ENCODE data around the gene ZSCAN2. TPM values are rescaled to one million over a fixed set of nuclear protein-coding genes. Genes with fewer than 3 reads are reported as not detected.
A peak's percentile ranks its signal among the peaks of the same experiment; 100 is the strongest.

ZSCAN2 gene
- total and polyA plus RNA-seq, 2 donors from 2014 or later, result 10.3 to 11.4 TPM

GRCh38 chr15:84621358-84621979, 20.7 kb downstream of the ZSCAN2 start:
- Histone ChIP-seq H3K9me3 (ENCODE audit: control insufficient read depth in 2 of 3, insufficient read depth in 1 of 3, low read length in 3 of 3) (peaks cover 0 to 17% (median 0%) of the 10 kb centered on the region in 3 donors), H3K36me3 (ENCODE audit: control insufficient read depth in 2 of 3, insufficient read depth in 3 of 3, low read length in 3 of 3) (peaks cover 13 to 26% (median 17%) of the 10 kb centered on the region in 3 donors), H3K4me3 (ENCODE audit: low read length in 3 of 3) (no peak overlapping the region), H3K4me1 (ENCODE audit: control insufficient read depth in 2 of 3, insufficient read depth in 2 of 3, low read depth in 1 of 3, low read length in 3 of 3) (no peaks in the 10 kb centered on the region), H3K27me3 (ENCODE audit: control insufficient read depth, insufficient read depth, low read length) (no peaks in the 10 kb centered on the region), H3K9ac (ENCODE audit: low read length in 3 of 3) (no peak overlapping the region), H3K27ac (ENCODE audit: low read depth in 2 of 2, low read length in 2 of 2) (no peak overlapping the region)
- FAIRE-seq (no peak), DNase-seq (peak in 1 of 5 donors; percentile 22)
- TF ChIP-seq CTCF (IDR thresholded peaks at IDR 0.05; ENCODE audit: borderline replicate concordance, extremely low read depth, insufficient read depth), result no peak
- intact Hi-C loops (cut with DNase I), result no loop called here

- no peak for DNase-seq
- Histone ChIP-seq H3K4me1 (ENCODE audit: control insufficient read depth in 2 of 3, insufficient read depth in 2 of 3, low read depth in 1 of 3, low read length in 3 of 3) (no peaks in the 10 kb centered on the region), H3K36me3 (ENCODE audit: control insufficient read depth in 2 of 3, insufficient read depth in 3 of 3, low read length in 3 of 3) (peaks cover 13 to 26% (median 17%) of the 10 kb centered on the region in 3 donors), H3K9me3 (ENCODE audit: control insufficient read depth in 2 of 3, insufficient read depth in 1 of 3, low read length in 3 of 3) (peaks cover 0 to 17% (median 0%) of the 10 kb centered on the region in 3 donors), H3K27me3 (ENCODE audit: control insufficient read depth, insufficient read depth, low read length) (no peaks in the 10 kb centered on the region), H3K27ac (ENCODE audit: low read depth in 2 of 2, low read length in 2 of 2) (no peak overlapping the region), H3K4me3 (ENCODE audit: low read length in 3 of 3) (no peak overlapping the region), H3K9ac (ENCODE audit: low read length in 3 of 3) (no peak overlapping the region)
- TF ChIP-seq CTCF (IDR thresholded peaks at IDR 0.05; ENCODE audit: borderline replicate concordance, extremely low read depth, insufficient read depth), result no peak
- intact Hi-C loops (cut with DNase I), result no loop called here
- no peak for FAIRE-seq
These were observed 23.6 kb downstream of the ZSCAN2 start for GRCh38 chr15:84624359-84624758.

- no peak overlapping the region for H3K27ac ChIP-seq (ENCODE audit: low read depth in 2 of 2, low read length in 2 of 2)
- peaks cover 13 to 26% (median 17%) of the 10 kb centered on the region in 3 donors for H3K36me3 ChIP-seq (ENCODE audit: control insufficient read depth in 2 of 3, insufficient read depth in 3 of 3, low read length in 3 of 3)
- FAIRE-seq, result no peak
- DNase-seq, result peak in 1 of 5 donors; percentile 0
- intact Hi-C loops (cut with DNase I), result no loop called here
- peaks cover 0 to 17% (median 0%) of the 10 kb centered on the region in 3 donors for H3K9me3 ChIP-seq (ENCODE audit: control insufficient read depth in 2 of 3, insufficient read depth in 1 of 3, low read length in 3 of 3)
- H3K9ac ChIP-seq (ENCODE audit: low read length in 3 of 3), result no peak overlapping the region
- H3K4me1 ChIP-seq (ENCODE audit: control insufficient read depth in 2 of 3, insufficient read depth in 2 of 3, low read depth in 1 of 3, low read length in 3 of 3), result no peaks in the 10 kb centered on the region
- H3K4me3 ChIP-seq (ENCODE audit: low read length in 3 of 3), result no peak overlapping the region
- no peaks in the 10 kb centered on the region for H3K27me3 ChIP-seq (ENCODE audit: control insufficient read depth, insufficient read depth, low read length)
- TF ChIP-seq CTCF (IDR thresholded peaks at IDR 0.05; ENCODE audit: borderline replicate concordance, extremely low read depth, insufficient read depth), result no peak
These were observed 24.3 kb downstream of the ZSCAN2 start for GRCh38 chr15:84625123-84625522.

All from kidney (tissue), 14 donors.